Neural crest cell (in vitro differentiated cells): ENCODE measurements around the gene SORCS1. TPM values are rescaled to one million over a fixed set of nuclear protein-coding genes. Genes with fewer than 3 reads are reported as not detected.
A peak's percentile ranks its signal among the peaks of the same experiment; 100 is the strongest.

Source experiments
- DNase-seq: peaks from one replicate; pipeline ENCODE4 v3.0.0; 2021; ENCODE audit warnings: low read depth, mixed read lengths, low spot score
- H3K27ac Mint-ChIP-seq: one replicate; pipeline ENCODE4 v1.8.0; 2021; ENCODE audit warnings: mild to moderate bottlenecking, mixed read lengths; ENCODE audit not compliant: unreplicated experiment
- H3K27me3 Mint-ChIP-seq: 2 replicates; pipeline ENCODE4 v1.8.0; 2021; ENCODE audit warnings: low read depth, mild to moderate bottlenecking, mixed read lengths
- H3K36me3 Mint-ChIP-seq: 2 replicates; pipeline ENCODE4 v1.8.0; 2021; ENCODE audit warnings: low read depth, mild to moderate bottlenecking, mixed read lengths
- H3K4me1 Mint-ChIP-seq: 2 replicates; pipeline ENCODE4 v1.8.0; 2021; ENCODE audit warnings: mixed read lengths
- H3K4me3 Mint-ChIP-seq: one replicate; pipeline ENCODE4 v1.8.0; 2021; ENCODE audit warnings: mild to moderate bottlenecking, mixed read lengths
- H3K9me3 Mint-ChIP-seq: 2 replicates; pipeline ENCODE4 v1.8.0; 2021; ENCODE audit warnings: mixed read lengths
- CTCF ChIP-seq: fragments of 200-600 bp; sonication (generic); conservative IDR thresholded peaks from 2 replicates; pipeline ENCODE4 v1.5.0; 2021; ENCODE audit warnings: antibody characterized with exemption, mild to moderate bottlenecking
- total RNA-seq: library from RNA; stranded (reverse); gene quantifications from 2 replicates; pipeline ENCODE4 v1.2.1, GENCODE V29; 2021

The SORCS1 gene
- total RNA-seq, 1 donor from 2014 or later = 8.2 TPM

GRCh38 chr10:107064075-107064474, 100.4 kb downstream of the SORCS1 start:
- Mint-ChIP-seq H3K36me3 (no peaks in the 10 kb centered on the region), H3K4me1 (peaks cover 19% of the 10 kb centered on the region), H3K27ac (no peak overlapping the region), H3K27me3 (no peaks in the 10 kb centered on the region), H3K4me3 (no peak overlapping the region), H3K9me3 (no peaks in the 10 kb centered on the region)
- no peak for DNase-seq
- TF ChIP-seq CTCF = no peak

- Mint-ChIP-seq H3K4me3 (no peak overlapping the region), H3K4me1 (peaks cover 34% of the 10 kb centered on the region), H3K27ac (no peak overlapping the region), H3K36me3 (no peaks in the 10 kb centered on the region), H3K9me3 (no peaks in the 10 kb centered on the region), H3K27me3 (no peaks in the 10 kb centered on the region)
- no peak for DNase-seq
- no peak for TF ChIP-seq CTCF
Measured at GRCh38 chr10:107059872-107060271, 104.6 kb downstream of the SORCS1 start.

GRCh38 chr10:107059068-107059804, 105.3 kb downstream of the SORCS1 start:
- no peak for TF ChIP-seq CTCF

GRCh38 chr10:107058331-107058730, 106.2 kb downstream of the SORCS1 start:
- Mint-ChIP-seq H3K27ac (no peak overlapping the region), H3K4me1 (peaks cover 34% of the 10 kb centered on the region), H3K4me3 (no peak overlapping the region), H3K9me3 (no peaks in the 10 kb centered on the region), H3K27me3 (no peaks in the 10 kb centered on the region), H3K36me3 (no peaks in the 10 kb centered on the region)
- DNase-seq = no peak
- no peak for TF ChIP-seq CTCF

More at GRCh38 chr10:107059068-107059804, 105.3 kb downstream of the SORCS1 start:
- H3K36me3 Mint-ChIP-seq = no peaks in the 10 kb centered on the region
- H3K4me3 Mint-ChIP-seq = no peak overlapping the region
- H3K9me3 Mint-ChIP-seq = no peaks in the 10 kb centered on the region
- H3K27me3 Mint-ChIP-seq = no peaks in the 10 kb centered on the region
- H3K27ac Mint-ChIP-seq = peak overlapping the region; percentile 10
- no peak for DNase-seq
- peaks cover 34% of the 10 kb centered on the region for H3K4me1 Mint-ChIP-seq

- Mint-ChIP-seq H3K27me3 (no peaks in the 10 kb centered on the region), H3K9me3 (no peaks in the 10 kb centered on the region), H3K36me3 (no peaks in the 10 kb centered on the region), H3K4me3 (no peak overlapping the region), H3K27ac (no peak overlapping the region), H3K4me1 (peaks cover 30% of the 10 kb centered on the region)
- TF ChIP-seq CTCF = no peak
- no peak for DNase-seq
Measured at GRCh38 chr10:107056182-107056581, 108.3 kb downstream of the SORCS1 start.
